GM06990 (cell line): ENCODE results near the gene HELB.

Experiments
- DNase-seq: peaks from one replicate; pipeline ENCODE4 v3.0.0-alpha.2; 2011; ENCODE audit not compliant: insufficient read length; ENCODE audit errors: extremely low read depth
- H3K27me3 ChIP-seq: replicated peaks from 2 replicates; pipeline ENCODE4 v1.6.0; 2011; ENCODE audit warnings: low read length; ENCODE audit not compliant: control insufficient read depth, insufficient read depth
- H3K36me3 ChIP-seq: 2 replicates; pipeline ENCODE4 v1.5.1; 2011; ENCODE audit warnings: low read length; ENCODE audit not compliant: control insufficient read depth, insufficient read depth
- H3K4me3 ChIP-seq: replicated peaks from 2 replicates; pipeline ENCODE4 v1.5.1; 2011; ENCODE audit warnings: low read depth, mild to moderate bottlenecking, control low read depth, low read length
- TF ChIP-seq, protein P1 (sequence below): IDR thresholded peaks from 2 replicates; pipeline ENCODE4 v1.5.1; 2011; ENCODE audit warnings: low read length, control low read depth, mild to moderate bottlenecking, inconsistent platforms; ENCODE audit not compliant: insufficient read depth, poor library complexity, severe bottlenecking

HELB gene

DNA sequence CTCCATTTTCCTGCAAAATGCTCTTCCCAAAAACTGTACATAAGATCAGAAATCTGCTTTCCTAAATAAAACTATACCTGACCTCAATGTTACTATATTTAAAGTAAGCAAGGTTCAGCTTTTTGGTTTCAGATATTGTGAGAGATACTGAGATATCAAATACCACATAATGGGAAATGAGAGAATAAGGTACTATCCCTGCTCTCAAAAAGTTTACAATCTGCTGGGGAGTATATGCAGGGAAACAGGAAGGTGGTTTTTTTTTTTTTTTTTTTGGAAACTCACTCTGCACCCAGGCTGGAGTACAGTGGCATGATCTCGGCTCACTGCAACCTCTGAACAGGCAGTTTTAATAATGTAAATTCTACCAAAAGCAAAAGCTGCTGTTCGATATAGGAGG is 49.0 kb downstream of the HELB start:
- H3K4me3 ChIP-seq, result no peak overlapping the region

GRCh38 chr12:66352197-66352596 is 49.9 kb downstream of the HELB start:
- Histone ChIP-seq H3K27me3 (no peaks in the 10 kb centered on the region), H3K4me3 (no peak overlapping the region), H3K36me3 (no peaks in the 10 kb centered on the region)
- no peak for DNase-seq
- TF ChIP-seq, protein P1, sequence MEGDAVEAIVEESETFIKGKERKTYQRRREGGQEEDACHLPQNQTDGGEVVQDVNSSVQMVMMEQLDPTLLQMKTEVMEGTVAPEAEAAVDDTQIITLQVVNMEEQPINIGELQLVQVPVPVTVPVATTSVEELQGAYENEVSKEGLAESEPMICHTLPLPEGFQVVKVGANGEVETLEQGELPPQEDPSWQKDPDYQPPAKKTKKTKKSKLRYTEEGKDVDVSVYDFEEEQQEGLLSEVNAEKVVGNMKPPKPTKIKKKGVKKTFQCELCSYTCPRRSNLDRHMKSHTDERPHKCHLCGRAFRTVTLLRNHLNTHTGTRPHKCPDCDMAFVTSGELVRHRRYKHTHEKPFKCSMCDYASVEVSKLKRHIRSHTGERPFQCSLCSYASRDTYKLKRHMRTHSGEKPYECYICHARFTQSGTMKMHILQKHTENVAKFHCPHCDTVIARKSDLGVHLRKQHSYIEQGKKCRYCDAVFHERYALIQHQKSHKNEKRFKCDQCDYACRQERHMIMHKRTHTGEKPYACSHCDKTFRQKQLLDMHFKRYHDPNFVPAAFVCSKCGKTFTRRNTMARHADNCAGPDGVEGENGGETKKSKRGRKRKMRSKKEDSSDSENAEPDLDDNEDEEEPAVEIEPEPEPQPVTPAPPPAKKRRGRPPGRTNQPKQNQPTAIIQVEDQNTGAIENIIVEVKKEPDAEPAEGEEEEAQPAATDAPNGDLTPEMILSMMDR, result peak; percentile 49

More for the DNA sequence above, 49.0 kb downstream of the HELB start:
- TF ChIP-seq, protein P1, result no peak
- DNase-seq, result no peak
- H3K27me3 ChIP-seq, result no peaks in the 10 kb centered on the region
- no peaks in the 10 kb centered on the region for H3K36me3 ChIP-seq

- Histone ChIP-seq H3K27me3 (no peaks in the 10 kb centered on the region), H3K36me3 (no peaks in the 10 kb centered on the region), H3K4me3 (no peak overlapping the region)
- TF ChIP-seq, protein P1, result no peak
- DNase-seq, result no peak
Observed at GRCh38 chr12:66352899-66353298, 50.6 kb downstream of the HELB start.

DNA sequence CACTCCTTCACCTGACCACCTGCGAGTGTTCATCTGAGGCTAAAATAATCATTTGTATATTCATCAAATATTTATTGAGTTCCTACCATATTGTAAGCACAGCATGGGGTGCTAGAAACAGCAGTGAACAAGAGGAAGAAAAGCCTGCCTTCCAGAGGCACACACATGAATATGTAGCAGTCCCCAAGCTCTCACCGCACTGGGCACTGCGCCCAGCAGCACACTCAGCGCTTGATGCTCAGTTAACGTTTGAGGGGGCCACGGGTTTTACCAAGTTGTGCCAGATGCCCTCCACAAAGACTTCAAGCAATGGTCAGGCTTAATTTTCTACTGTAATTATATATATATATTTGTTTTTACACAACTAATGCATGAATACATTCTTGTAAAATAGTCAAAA is 52.0 kb downstream of the HELB start:
- H3K27me3 ChIP-seq, result no peaks in the 10 kb centered on the region
- H3K36me3 ChIP-seq, result no peaks in the 10 kb centered on the region
- TF ChIP-seq, protein P1, result no peak
- no peak overlapping the region for H3K4me3 ChIP-seq
- DNase-seq, result no peak

DNA sequence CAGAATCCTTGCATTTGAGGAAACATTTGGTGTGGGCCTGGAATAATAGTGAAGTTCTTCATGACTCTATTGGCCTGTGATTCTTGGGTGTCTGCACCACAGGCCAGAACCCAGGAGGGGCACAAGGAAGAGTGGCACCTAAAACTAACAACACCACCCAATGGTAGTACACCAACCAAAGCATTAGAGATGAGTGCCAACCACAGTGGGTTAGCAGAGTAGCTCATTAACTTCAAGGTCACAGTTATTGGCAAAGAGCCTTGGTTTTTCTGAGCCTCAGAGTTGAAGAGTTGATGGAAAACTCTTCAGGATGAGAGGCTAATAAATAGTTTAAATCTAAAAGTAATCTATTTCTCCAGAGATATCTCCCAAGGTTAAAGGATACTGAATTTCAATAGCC is 57.0 kb downstream of the HELB start:
- DNase-seq, result no peak
- no peaks in the 10 kb centered on the region for H3K36me3 ChIP-seq
- TF ChIP-seq, protein P1, result no peak
- H3K4me3 ChIP-seq, result no peak overlapping the region
- H3K27me3 ChIP-seq, result no peaks in the 10 kb centered on the region

DNA sequence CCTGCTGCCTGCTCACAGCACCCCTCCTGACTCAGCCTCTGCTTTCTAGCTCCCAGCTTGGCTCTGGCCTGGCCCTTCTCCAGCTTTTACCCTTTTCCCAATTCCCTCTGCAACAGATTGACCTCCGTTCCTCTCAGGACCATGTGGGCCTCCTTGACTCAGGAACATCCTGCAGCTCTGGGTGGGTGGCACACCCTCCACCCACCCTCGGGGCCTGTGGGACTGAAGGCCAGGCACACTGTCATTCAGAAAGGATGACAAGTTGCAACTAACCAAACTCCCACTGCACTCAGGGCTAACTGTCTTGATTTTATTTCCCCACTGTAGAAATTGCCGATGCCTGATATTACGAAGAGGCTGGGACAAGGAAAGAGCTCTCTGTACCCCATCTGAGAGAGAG is 59.4 kb downstream of the HELB start:
- no peaks in the 10 kb centered on the region for H3K36me3 ChIP-seq
- TF ChIP-seq, protein P1, result no peak
- H3K27me3 ChIP-seq, result no peaks in the 10 kb centered on the region
- no peak for DNase-seq
- no peak overlapping the region for H3K4me3 ChIP-seq
